Measurements from ENCODE around the gene PAQR6. TPM values are rescaled to one million over a fixed set of nuclear protein-coding genes. Genes with fewer than 3 reads are reported as not detected.

The PAQR6 gene
- total and polyA plus RNA-seq, 2 of the 4 experiments (the other 2 are of a cell fraction), result under 0.01 to 0.67 TPM

DNA sequence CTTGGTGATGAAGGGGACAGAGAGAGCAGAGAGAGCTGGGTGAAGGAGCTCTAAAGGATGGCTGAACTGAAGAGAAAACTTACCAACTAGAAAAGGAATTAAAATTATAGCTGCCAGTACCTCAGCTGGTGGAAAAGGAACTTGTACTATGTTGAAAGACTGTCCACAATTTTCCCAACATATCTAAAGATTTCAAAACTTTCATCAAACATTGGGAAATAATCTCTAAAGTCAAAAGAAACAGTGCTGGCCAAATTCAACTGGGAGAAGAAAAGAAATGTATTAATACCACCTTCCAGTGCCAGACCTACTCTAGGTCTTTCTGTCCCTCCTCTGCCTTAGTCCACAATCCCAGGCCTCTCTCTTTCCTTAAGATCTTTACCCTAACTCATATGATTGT lies 28.7 kb upstream of the PAQR6 start:
- Histone ChIP-seq H3K4me3 (ENCODE audit: insufficient read depth, low read depth, low read length) (no peak overlapping the region), H2AK9ac (replicated peaks; ENCODE audit: low read depth, low read length, poor library complexity) (no peak overlapping the region), H4K20me1 (ENCODE audit: insufficient read depth, low read length) (peaks cover 30% of the 10 kb centered on the region), H2BK120ac (ENCODE audit: low read depth, low read length) (no peak overlapping the region), H3K14ac (replicated peaks; ENCODE audit: low read depth, low read length) (no peak overlapping the region), H3K56ac (ENCODE audit: extremely low read depth, insufficient read depth, low read length) (no peak overlapping the region), H2AK5ac (ENCODE audit: low read depth, low read length) (no peak overlapping the region), H3K9ac (ENCODE audit: low read depth, low read length) (no peak overlapping the region), H3K36me3 (ENCODE audit: control insufficient read depth, insufficient read depth, low read length) (peaks cover 48% of the 10 kb centered on the region), H3K23ac (ENCODE audit: low read depth, low read length) (no peak overlapping the region), H3K27ac (ENCODE audit: insufficient read depth, low read length) (peak overlapping the region; percentile 52; the same call in 1 of the 2 replicates), H2BK15ac (ENCODE audit: low read depth, low read length) (no peak overlapping the region), H3K4me2 (ENCODE audit: low read depth, low read length) (no peak overlapping the region), H3K9me3 (ENCODE audit: control insufficient read depth, insufficient read depth, low read length) (no peaks in the 10 kb centered on the region), H4K8ac (ENCODE audit: low read depth in 2 of 2, low read length in 2 of 2) (no peak overlapping the region), H3K4ac (ENCODE audit: low read depth, low read length) (no peak overlapping the region), H2AFZ (replicated peaks; ENCODE audit: low read length, poor library complexity) (no peak overlapping the region), H2BK20ac (ENCODE audit: low read depth, low read length) (no peak overlapping the region), H3K79me1 (ENCODE audit: low read depth in 1 of 2, low read length in 2 of 2) (peaks cover 29 to 58% of the 10 kb centered on the region in 2 experiments), H3K18ac (ENCODE audit: low read depth, low read length) (no peak overlapping the region), H3K27me3 (ENCODE audit: control insufficient read depth, insufficient read depth, low read length) (no peaks in the 10 kb centered on the region), H3K4me1 (ENCODE audit: control insufficient read depth, insufficient read depth, low read length) (peaks cover 8% of the 10 kb centered on the region), H3K9me1 (ENCODE audit: insufficient read depth, low read length) (peaks cover 4% of the 10 kb centered on the region), H4K5ac (ENCODE audit: low read depth, low read length) (no peak overlapping the region), H2BK5ac (ENCODE audit: low read depth, low read length, poor library complexity, severe bottlenecking) (no peak overlapping the region), H4K91ac (ENCODE audit: insufficient read depth, low read depth, low read length) (no peak overlapping the region)
- dilution Hi-C loops (cut with HindIII; ENCODE audit: low sequenced_read_pairs, unreplicated experiment) (no loop called here), intact Hi-C loops (cut with micrococcal nuclease) (no loop called here), in situ Hi-C loops (cut with MboI; ENCODE audit: low sequenced_read_pairs) (no loop called here)
- BruUV-seq (replicated peaks), result no TSS peak
- TF ChIP-seq, protein P1, sequence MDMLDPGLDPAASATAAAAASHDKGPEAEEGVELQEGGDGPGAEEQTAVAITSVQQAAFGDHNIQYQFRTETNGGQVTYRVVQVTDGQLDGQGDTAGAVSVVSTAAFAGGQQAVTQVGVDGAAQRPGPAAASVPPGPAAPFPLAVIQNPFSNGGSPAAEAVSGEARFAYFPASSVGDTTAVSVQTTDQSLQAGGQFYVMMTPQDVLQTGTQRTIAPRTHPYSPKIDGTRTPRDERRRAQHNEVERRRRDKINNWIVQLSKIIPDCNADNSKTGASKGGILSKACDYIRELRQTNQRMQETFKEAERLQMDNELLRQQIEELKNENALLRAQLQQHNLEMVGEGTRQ (IDR thresholded peaks at IDR 0.05; ENCODE audit: low read depth, low read length), result no peak
- TF ChIP-seq POLR2A (IDR thresholded peaks at IDR 0.05; ENCODE audit: low read depth, low read length) (no peak), NFE2L2 (IDR thresholded peaks at IDR 0.05; ENCODE audit: low read depth, low read length) (no peak), CHD1 (IDR thresholded peaks at IDR 0.05; ENCODE audit: low read depth, low read length) (no peak), MAZ (IDR thresholded peaks at IDR 0.05; ENCODE audit: borderline replicate concordance, low read depth, low read length) (no peak), FOS (IDR thresholded peaks at IDR 0.05; ENCODE audit: low read depth, low read length) (no peak), MXI1 (IDR thresholded peaks at IDR 0.05; ENCODE audit: borderline replicate concordance, low read depth, low read length) (no peak), RFX5 (IDR thresholded peaks at IDR 0.05; ENCODE audit: low read depth, low read length) (no peak), RAD21 (IDR thresholded peaks at IDR 0.05; ENCODE audit: low read length) (no peak), BHLHE40 (IDR thresholded peaks at IDR 0.05; ENCODE audit: low read depth, low read length) (no peak), MAFK (IDR thresholded peaks at IDR 0.05; ENCODE audit: low read depth, low read length) (no peak), RCOR1 (IDR thresholded peaks at IDR 0.05; ENCODE audit: insufficient replicate concordance, low read length) (no peak), SMC3 (IDR thresholded peaks at IDR 0.05; ENCODE audit: low read depth, low read length) (no peak), ELK1 (IDR thresholded peaks at IDR 0.05; ENCODE audit: borderline replicate concordance, low read depth, low read length) (no peak), CEBPB (IDR thresholded peaks at IDR 0.05; ENCODE audit: low read depth, low read length) (no peak), CTCF (conservative IDR thresholded peaks at IDR 0.05; ENCODE audit: low read depth, low read length) (no peak)
- POLR2A ChIA-PET (ENCODE audit: unreplicated experiment), result no interaction called here
- ATAC-seq (ENCODE audit: low read depth) (no peak; the same call in 1 of the 2 replicates), DNase-seq (no peak)
- CTCF ChIA-PET, result no interaction called here
